ENCODE measurements around the gene UGT1A4. TPM values are rescaled to one million over a fixed set of nuclear protein-coding genes. Genes with fewer than 3 reads are reported as not detected.

Gene UGT1A4
- total and polyA plus RNA-seq, 2 donors (not counting 3 experiments of a cell fraction or from before 2014, with no cell fraction given), result not detected

- Histone ChIP-seq H3K27ac (ENCODE audit: insufficient read depth, low read depth, low read length) (no peak overlapping the region), H3K36me3 (ENCODE audit: control insufficient read depth in 2 of 2, extremely low read depth in 1 of 2, insufficient read depth in 2 of 2, low read length in 2 of 2) (no peaks in the 10 kb centered on the region), H3K79me2 (ENCODE audit: control insufficient read depth, insufficient read depth, low read length) (no peaks in the 10 kb centered on the region), H3K4me3 (replicated peaks in 1 of 3; ENCODE audit: insufficient read depth in 1 of 3, low read depth in 1 of 3, low read length in 3 of 3) (no peak overlapping the region), H3K27me3 (ENCODE audit: control insufficient read depth in 2 of 2, insufficient read depth in 2 of 2, low read length in 2 of 2) (no peaks in the 10 kb centered on the region), H3K4me2 (ENCODE audit: insufficient read depth, low read length) (no peak overlapping the region), H3K9ac (replicated peaks; ENCODE audit: extremely low read depth, insufficient read depth, low read length) (no peak overlapping the region), H3K9me3 (replicated peaks; ENCODE audit: control insufficient read depth, insufficient read depth, low read length) (no peaks in the 10 kb centered on the region), H3K4me1 (ENCODE audit: control insufficient read depth, extremely low read depth, insufficient read depth, low read length) (no peaks in the 10 kb centered on the region), H4K20me1 (replicated peaks; ENCODE audit: control insufficient read depth, extremely low read depth, insufficient read depth, low read length) (no peaks in the 10 kb centered on the region), H3K9me1 (replicated peaks; ENCODE audit: control insufficient read depth, extremely low read depth, insufficient read depth, low read length) (no peaks in the 10 kb centered on the region), H2AFZ (ENCODE audit: low read depth, low read length) (no peak overlapping the region)
- no TSS peak for BruUV-seq (replicated peaks)
- POLR2A ChIA-PET, result no interaction called here
- DNase-seq (ENCODE audit: low read depth, low spot score) (no peak), FAIRE-seq (no peak)
- dilution Hi-C loops (cut with MboI; ENCODE audit: extremely low pct_ligation_motif_present, low sequenced_read_pairs), result no loop called here
- intact Hi-C loops (cut with micrococcal nuclease), result no loop called here
- TF ChIP-seq EZH2 (IDR thresholded peaks at IDR 0.05; ENCODE audit: borderline replicate concordance, low read depth, low read length, severe bottlenecking), result no peak
- TF ChIP-seq CTCF (IDR thresholded peaks at IDR 0.05; ENCODE audit: extremely low read depth in 1 of 2, insufficient read depth in 1 of 2, low read depth in 1 of 2, low read length in 2 of 2), result no peak
- TF ChIP-seq JUN (IDR thresholded peaks at IDR 0.05; ENCODE audit: borderline replicate concordance, insufficient read depth, insufficient read length, low read depth), result no peak
- no peak for TF ChIP-seq POLR2AphosphoS5 (IDR thresholded peaks at IDR 0.05; ENCODE audit: insufficient read depth, low read depth, low read length)
- no peak for TF ChIP-seq GATA2 (IDR thresholded peaks at IDR 0.05; ENCODE audit: insufficient read depth, insufficient read length, low read depth, low read length)
- TF ChIP-seq MYC (IDR thresholded peaks at IDR 0.05; ENCODE audit: low read depth, low read length), result no peak
- no peak for TF ChIP-seq FOS (IDR thresholded peaks at IDR 0.05; ENCODE audit: borderline replicate concordance, insufficient read depth, low read length)
- no peak for TF ChIP-seq POLR2A (IDR thresholded peaks at IDR 0.05; ENCODE audit: low read depth, low read length)
- no peak for TF ChIP-seq MAX (IDR thresholded peaks at IDR 0.05; ENCODE audit: insufficient read depth, insufficient read length)
- CTCF ChIA-PET, result no interaction called here
Measured at GRCh38 chr2:233801357-233802131, 83.0 kb downstream of the UGT1A4 start.

Measured in endothelial cell of umbilical vein (primary cell).